A673 (cell line): ENCODE measurements around the gene FAM185A. TPM values are rescaled to one million over a fixed set of nuclear protein-coding genes. Genes with fewer than 3 reads are reported as not detected.

ENCODE experiments used
- BruUV-seq: library from RNA; stranded (reverse); fragments of 400-500 nt; replicated peaks from 2 replicates; lab custom pipeline; 2021; lab: Mats Ljungman, UMichigan
- CTCF ChIA-PET: fragments of 300-600 bp; sonication (Branson Sonifier 250); formaldehyde crosslinking; loops from one replicate; lab custom pipeline; 2022; ENCODE audit warnings: antibody characterized with exemption; lab: Charles Lee
- POLR2A ChIA-PET: fragments of 300-600 bp; sonication (Branson Sonifier 250); formaldehyde crosslinking; loops from one replicate; lab custom pipeline; 2022; ENCODE audit warnings: antibody characterized with exemption; ENCODE audit not compliant: low non-redundant PET; lab: Charles Lee
- DNase-seq: peaks from one replicate; pipeline ENCODE4 v3.0.0-alpha.2; 2015; ENCODE audit warnings: low spot score
- H3K27ac ChIP-seq: fragments of 200-600 bp; sonication (generic); 2 replicates; pipeline ENCODE4 v1.5.1; 2016; ENCODE audit warnings: mixed run types, low read depth, mild to moderate bottlenecking, mixed read lengths, antibody characterized with exemption, low read length; ENCODE audit not compliant: poor library complexity, severe bottlenecking
- H3K27me3 ChIP-seq: fragments of 200-600 bp; sonication (generic); replicated peaks from 2 replicates; pipeline ENCODE4 v1.6.1; 2017; ENCODE audit warnings: mixed run types, low read depth, mild to moderate bottlenecking, mixed read lengths, antibody characterized with exemption, low read length; ENCODE audit not compliant: insufficient read depth, poor library complexity
- H3K36me3 ChIP-seq: fragments of 200-600 bp; sonication (generic); 2 replicates; pipeline ENCODE4 v1.6.1; 2016; ENCODE audit warnings: mixed run types, mild to moderate bottlenecking, mixed read lengths, antibody characterized with exemption, low read length; ENCODE audit not compliant: insufficient read depth, poor library complexity, severe bottlenecking
- H3K4me1 ChIP-seq: fragments of 200-600 bp; sonication (generic); 2 replicates; pipeline ENCODE4 v1.6.1; 2017; ENCODE audit warnings: mixed run types, mild to moderate bottlenecking, mixed read lengths, antibody characterized with exemption, low read length; ENCODE audit not compliant: insufficient read depth, poor library complexity, severe bottlenecking
- H3K4me3 ChIP-seq: fragments of 200-600 bp; sonication (generic); 2 replicates; pipeline ENCODE4 v1.5.1; 2016; ENCODE audit warnings: low read depth, mixed run types, mild to moderate bottlenecking, mixed read lengths, low read length; ENCODE audit not compliant: poor library complexity, severe bottlenecking
- H3K9me3 ChIP-seq: fragments of 200-600 bp; sonication (generic); 2 replicates; pipeline ENCODE4 v1.6.1; 2016; ENCODE audit warnings: mixed run types, low read depth, mild to moderate bottlenecking, mixed read lengths, antibody characterized with exemption, low read length; ENCODE audit not compliant: poor library complexity, severe bottlenecking
- EZH2 ChIP-seq: fragments of 200-600 bp; sonication (generic); IDR thresholded peaks from 2 replicates; pipeline ENCODE4 v1.6.1; 2017; ENCODE audit warnings: borderline replicate concordance, low read depth, mild to moderate bottlenecking, mixed read lengths, antibody characterized with exemption, low read length; ENCODE audit not compliant: poor library complexity, severe bottlenecking
- intact Hi-C: fragments of 100-400 bp; cut with micrococcal nuclease; formaldehyde crosslinking; loops from one replicate; pipeline ENCODE4 v1.10.0; 2022; ENCODE audit not compliant: unreplicated experiment
- total RNA-seq: library from RNA; stranded (reverse); gene quantifications from 2 replicates; pipeline ENCODE4 v1.2.3, GENCODE V29; 2021
- TF ChIP-seq, protein P1 (sequence below): fragments of 300-800, 200-600 bp; sonication (generic); conservative IDR thresholded peaks from 2 replicates; pipeline ENCODE4 v1.5.1; 2017; ENCODE audit warnings: low read depth, mild to moderate bottlenecking, antibody characterized with exemption, low read length, moderate library complexity, mixed read lengths

The FAM185A gene
- total RNA-seq, 1 experiment from 2014 or later, result 4.6 TPM

DNA sequence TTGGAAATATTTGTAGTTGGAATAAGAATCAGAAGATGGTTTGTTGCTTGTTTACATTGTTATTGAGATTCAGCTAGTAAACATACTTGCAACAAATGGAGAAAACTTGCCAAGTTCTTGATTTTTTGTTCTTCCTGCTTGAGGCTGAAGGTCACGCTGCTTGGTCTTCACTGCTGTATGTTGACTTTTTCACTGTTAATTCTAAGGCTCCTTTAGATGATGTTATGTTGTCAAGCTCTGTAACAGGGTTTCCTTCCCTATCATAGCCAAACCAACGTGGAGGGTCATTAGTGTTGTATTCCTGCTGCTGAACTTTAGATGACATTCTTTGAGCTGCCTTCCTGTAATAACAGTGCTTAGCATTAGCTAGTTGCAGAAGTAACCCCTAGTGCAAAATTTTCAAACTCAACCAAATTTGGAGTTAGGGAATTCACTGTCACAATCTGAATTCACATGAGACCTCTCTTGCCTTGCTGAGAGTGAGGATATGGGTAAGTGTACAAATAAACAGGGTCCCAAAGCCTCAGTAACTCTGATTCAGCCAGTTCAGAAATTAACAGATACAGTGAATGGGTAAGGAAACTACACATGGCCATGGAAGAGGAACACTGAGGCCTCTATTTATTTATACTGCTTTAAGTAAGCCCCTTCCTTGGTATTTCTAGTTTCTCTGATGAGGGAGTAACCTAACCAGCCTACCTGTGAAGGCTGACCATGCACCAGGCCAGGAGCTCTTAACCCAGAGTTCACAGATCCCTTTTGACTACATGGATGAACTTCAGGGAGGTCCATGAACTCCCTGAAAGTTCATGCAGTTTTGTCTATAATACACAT lies 64.6 kb downstream of the FAM185A start:
- intact Hi-C loops, result no loop called here
- H3K4me1 ChIP-seq, result no peaks in the 10 kb centered on the region

DNA sequence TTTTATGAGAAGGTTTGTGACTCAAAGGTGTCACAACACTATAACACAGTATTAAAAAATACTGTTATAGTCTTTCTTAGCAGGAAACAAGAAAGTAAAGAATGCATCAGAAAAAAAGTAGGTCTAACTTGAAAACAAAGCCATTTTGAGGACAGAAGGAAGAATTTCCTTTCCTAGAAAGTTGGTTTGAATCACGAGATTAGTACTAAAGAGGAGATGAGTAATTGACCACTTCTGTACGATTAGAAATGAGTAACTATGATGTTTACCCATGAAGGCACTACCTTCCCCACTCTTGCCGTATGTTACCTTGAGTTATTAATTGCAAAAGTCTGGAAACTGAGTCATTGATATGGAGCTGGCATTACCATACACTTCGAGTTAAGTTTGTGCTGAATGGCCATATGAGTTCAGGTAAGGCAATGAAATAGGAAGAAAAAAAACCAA lies 65.2 kb downstream of the FAM185A start:
- Histone ChIP-seq H3K4me1 (no peaks in the 10 kb centered on the region), H3K4me3 (no peak overlapping the region), H3K27me3 (no peaks in the 10 kb centered on the region), H3K9me3 (no peaks in the 10 kb centered on the region), H3K27ac (no peak overlapping the region), H3K36me3 (no peaks in the 10 kb centered on the region)
- BruUV-seq, result no TSS peak
- POLR2A ChIA-PET, result no interaction called here
- intact Hi-C loops, result no loop called here
- no peak for DNase-seq
- TF ChIP-seq EZH2, result no peak
- TF ChIP-seq, protein P1, sequence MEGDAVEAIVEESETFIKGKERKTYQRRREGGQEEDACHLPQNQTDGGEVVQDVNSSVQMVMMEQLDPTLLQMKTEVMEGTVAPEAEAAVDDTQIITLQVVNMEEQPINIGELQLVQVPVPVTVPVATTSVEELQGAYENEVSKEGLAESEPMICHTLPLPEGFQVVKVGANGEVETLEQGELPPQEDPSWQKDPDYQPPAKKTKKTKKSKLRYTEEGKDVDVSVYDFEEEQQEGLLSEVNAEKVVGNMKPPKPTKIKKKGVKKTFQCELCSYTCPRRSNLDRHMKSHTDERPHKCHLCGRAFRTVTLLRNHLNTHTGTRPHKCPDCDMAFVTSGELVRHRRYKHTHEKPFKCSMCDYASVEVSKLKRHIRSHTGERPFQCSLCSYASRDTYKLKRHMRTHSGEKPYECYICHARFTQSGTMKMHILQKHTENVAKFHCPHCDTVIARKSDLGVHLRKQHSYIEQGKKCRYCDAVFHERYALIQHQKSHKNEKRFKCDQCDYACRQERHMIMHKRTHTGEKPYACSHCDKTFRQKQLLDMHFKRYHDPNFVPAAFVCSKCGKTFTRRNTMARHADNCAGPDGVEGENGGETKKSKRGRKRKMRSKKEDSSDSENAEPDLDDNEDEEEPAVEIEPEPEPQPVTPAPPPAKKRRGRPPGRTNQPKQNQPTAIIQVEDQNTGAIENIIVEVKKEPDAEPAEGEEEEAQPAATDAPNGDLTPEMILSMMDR, result no peak
- CTCF ChIA-PET, result no interaction called here

More for the DNA sequence above, 64.6 kb downstream of the FAM185A start:
- Histone ChIP-seq H3K27ac (no peak overlapping the region), H3K36me3 (no peaks in the 10 kb centered on the region), H3K27me3 (no peaks in the 10 kb centered on the region), H3K9me3 (no peaks in the 10 kb centered on the region), H3K4me3 (no peak overlapping the region)
- CTCF ChIA-PET, result no interaction called here
- TF ChIP-seq, protein P1, result no peak
- TF ChIP-seq EZH2, result no peak
- no TSS peak for BruUV-seq
- no peak for DNase-seq
- POLR2A ChIA-PET, result no interaction called here

DNA sequence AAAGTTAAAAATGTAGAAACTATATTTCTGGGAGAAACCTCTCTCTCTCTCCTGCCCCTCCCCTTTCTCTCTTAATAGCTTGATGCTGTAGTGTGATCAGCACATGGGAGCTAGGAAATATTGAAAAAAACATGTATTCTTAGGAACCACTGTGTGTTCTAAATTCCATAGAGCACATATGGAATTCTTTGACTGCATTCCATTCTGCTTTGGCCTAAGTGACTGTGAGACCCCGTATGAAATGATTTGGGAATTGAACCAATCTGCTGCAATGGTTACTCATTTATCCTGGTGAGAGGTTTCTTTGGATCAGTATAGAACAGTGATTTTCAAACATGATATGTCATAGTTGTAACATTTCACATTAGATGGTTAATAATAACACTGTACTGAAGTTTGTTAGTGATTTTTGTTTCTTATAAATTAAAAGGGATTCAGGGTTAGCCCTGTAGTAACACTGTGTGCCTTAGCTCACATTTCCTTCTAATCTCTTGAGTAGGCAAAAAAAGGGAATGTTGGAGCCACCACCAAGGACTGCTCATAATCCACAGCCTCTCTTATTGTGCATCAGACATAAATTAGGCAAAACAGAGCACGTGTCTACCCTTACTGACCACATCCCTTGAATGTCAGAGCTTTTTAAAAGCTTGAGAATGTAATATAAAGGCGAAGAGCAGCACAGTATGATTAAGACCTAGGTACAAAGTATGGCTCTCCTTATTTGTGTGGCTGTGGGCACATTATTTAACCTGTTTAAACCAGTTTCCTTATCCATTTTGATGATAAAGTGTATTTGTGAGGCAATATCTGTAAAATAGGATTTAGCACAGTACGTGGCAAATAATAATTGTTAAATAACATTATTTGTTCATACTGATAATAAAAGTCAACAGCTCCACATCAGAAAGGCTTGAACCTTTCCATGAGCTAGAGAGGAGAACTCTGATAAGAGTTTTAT lies 69.1 kb downstream of the FAM185A start:
- Histone ChIP-seq H3K4me1 (no peaks in the 10 kb centered on the region), H3K27me3 (no peaks in the 10 kb centered on the region), H3K9me3 (no peaks in the 10 kb centered on the region), H3K27ac (no peak overlapping the region), H3K4me3 (no peak overlapping the region), H3K36me3 (no peaks in the 10 kb centered on the region)
- ChIA-PET CTCF (no interaction called here), POLR2A (no interaction called here)
- intact Hi-C loops, result no loop called here
- no TSS peak for BruUV-seq
- no peak for DNase-seq
- no peak for TF ChIP-seq EZH2
- TF ChIP-seq, protein P1, result no peak
